ENCODE measurements around the gene ANKRD52. TPM values are rescaled to one million over a fixed set of nuclear protein-coding genes. Genes with fewer than 3 reads are reported as not detected.
"Not testable (repeated sequence)": the region's sequence is repeated elsewhere in the genome, so short reads cannot be mapped to it uniquely, and the experiment has no call there.

The ANKRD52 gene
- total and polyA plus RNA-seq, 9 of the 15 experiments (the other 6 are each of a cell fraction or from before 2014, with no cell fraction given) = 0.52 to 46.8 (median 7.9) TPM

GRCh38 chr12:56274299-56274698, 16.1 kb upstream of the ANKRD52 start:
- TF ChIP-seq RBM25 (IDR thresholded peaks at IDR 0.05; ENCODE audit: low read depth, low read length, severe bottlenecking) (peak; percentile 20), KLF13 (tag; IDR thresholded peaks at IDR 0.05; ENCODE audit: borderline replicate concordance, low read depth) (no peak), ZNF121 (CRISPR knock-in tag; conservative IDR thresholded peaks at IDR 0.05) (peak; percentile 85)
- no peaks in the 10 kb centered on the region for H3K9me1 ChIP-seq (ENCODE audit: control insufficient read depth, insufficient read depth, low read length)
- H3K9me3 ChIP-seq (replicated peaks; ENCODE audit: control insufficient read depth, insufficient read depth, low read depth, low read length) = no peaks in the 10 kb centered on the region
- no peak overlapping the region for H3K9ac ChIP-seq (ENCODE audit: insufficient read depth in 1 of 2, low read depth in 2 of 2, low read length in 2 of 2)
- FAIRE-seq (no peak), DNase-seq (ENCODE audit: extremely low read depth in 1 of 4, low spot score in 3 of 4) (no peak), ATAC-seq (no peak)
- H3K36me3 ChIP-seq (ENCODE audit: control insufficient read depth, insufficient read depth, low read length) = peaks cover 91% of the 10 kb centered on the region
- H2AFZ ChIP-seq (ENCODE audit: low read depth, low read length) = no peak overlapping the region
- H3K4me1 ChIP-seq (replicated peaks in 1 of 2; ENCODE audit: control insufficient read depth in 2 of 2, insufficient read depth in 2 of 2, low read length in 2 of 2) = no peaks in the 10 kb centered on the region
- no peaks in the 10 kb centered on the region for H3K79me2 ChIP-seq (ENCODE audit: control insufficient read depth, insufficient read depth, low read length)
- H3K27ac ChIP-seq (ENCODE audit: extremely low read depth, low read depth, low read length) = no peak overlapping the region
- ChIA-PET CTCF (ENCODE audit: low intra/inter-chr PET ratio) (no interaction called here), POLR2A (no interaction called here)
- no peaks in the 10 kb centered on the region for H4K20me1 ChIP-seq (replicated peaks; ENCODE audit: control insufficient read depth, insufficient read depth, low read length)
- H3K4me2 ChIP-seq (ENCODE audit: insufficient read depth, low read length) = no peak overlapping the region
- in situ Hi-C loops (cut with MboI) (no loop called here), intact Hi-C loops (cut with micrococcal nuclease) (no loop called here)
- no TSS peak for BruUV-seq (replicated peaks)
- WGBS (ENCODE audit: insufficient coverage, low coverage, missing lambda C conversion rate) = 100% methylated on average over 2 of the region's 2 CpGs
- H3K4me3 ChIP-seq = no peak overlapping the region
- no peaks in the 10 kb centered on the region for H3K27me3 ChIP-seq (ENCODE audit: control insufficient read depth in 2 of 2, insufficient read depth in 2 of 2, low read length in 2 of 2)

- peaks cover 76% of the 10 kb centered on the region for H3K36me3 ChIP-seq (ENCODE audit: control insufficient read depth, insufficient read depth, low read length)
- H3K27ac ChIP-seq (ENCODE audit: extremely low read depth, low read depth, low read length); H4K20me1 ChIP-seq (replicated peaks; ENCODE audit: control insufficient read depth, insufficient read depth, low read length); POLR2A ChIA-PET; H3K4me2 ChIP-seq (ENCODE audit: insufficient read depth, low read length); BruUV-seq (replicated peaks); H3K4me3 ChIP-seq; in situ Hi-C loops (cut with MboI); H3K79me2 ChIP-seq (ENCODE audit: control insufficient read depth, insufficient read depth, low read length); H3K27me3 ChIP-seq (ENCODE audit: control insufficient read depth in 2 of 2, insufficient read depth in 2 of 2, low read length in 2 of 2); CTCF ChIA-PET (ENCODE audit: low intra/inter-chr PET ratio); H3K9me1 ChIP-seq (ENCODE audit: control insufficient read depth, insufficient read depth, low read length); intact Hi-C loops (cut with micrococcal nuclease); H3K4me1 ChIP-seq (replicated peaks in 1 of 2; ENCODE audit: control insufficient read depth in 2 of 2, insufficient read depth in 2 of 2, low read length in 2 of 2); H3K9ac ChIP-seq (ENCODE audit: insufficient read depth in 1 of 2, low read depth in 2 of 2, low read length in 2 of 2); ATAC-seq; FAIRE-seq; H3K9me3 ChIP-seq (replicated peaks; ENCODE audit: control insufficient read depth, insufficient read depth, low read depth, low read length); DNase-seq (ENCODE audit: extremely low read depth in 1 of 4, low spot score in 3 of 4); H2AFZ ChIP-seq (ENCODE audit: low read depth, low read length): not testable (repeated sequence)
- 88% methylated on average over 2 of the region's 2 CpGs for WGBS (ENCODE audit: insufficient coverage, low coverage, missing lambda C conversion rate)
Observed at GRCh38 chr12:56272468-56272867, 14.3 kb upstream of the ANKRD52 start.

All from K562 (cell line).